ENCODE measurements around the gene FARS2.
A peak's percentile ranks its signal among the peaks of the same experiment; 100 is the strongest.

Gene FARS2

GRCh38 chr6:5394280-5394679 is 133.0 kb downstream of the FARS2 start:
- Histone ChIP-seq H3K56ac (ENCODE audit: low read length) (no peak overlapping the region), H3K4ac (ENCODE audit: low read depth, low read length) (no peak overlapping the region), H3K23ac (ENCODE audit: low read length) (no peak overlapping the region), H2AK5ac (ENCODE audit: low read length) (no peak overlapping the region), H2BK5ac (ENCODE audit: low read length) (no peak overlapping the region), H3K18ac (ENCODE audit: low read length) (no peak overlapping the region), H3K27me3 (ENCODE audit: insufficient read depth, low read length, poor library complexity) (no peaks in the 10 kb centered on the region), H4K5ac (ENCODE audit: low read length) (no peak overlapping the region), H3K79me1 (ENCODE audit: low read length) (no peaks in the 10 kb centered on the region), H3K4me2 (ENCODE audit: low read length) (no peak overlapping the region), H4K8ac (ENCODE audit: low read depth, low read length) (no peak overlapping the region), H3K79me2 (ENCODE audit: control insufficient read depth, insufficient read depth, low read length) (no peaks in the 10 kb centered on the region), H2BK120ac (ENCODE audit: low read depth, low read length) (no peak overlapping the region), H3K4me1 (ENCODE audit: control insufficient read depth, low read depth, low read length) (no peaks in the 10 kb centered on the region), H3K9ac (ENCODE audit: low read length) (no peak overlapping the region), H3K4me3 (ENCODE audit: low read length) (no peak overlapping the region), H3K27ac (ENCODE audit: low read depth, low read length) (no peak overlapping the region), H3K36me3 (ENCODE audit: control insufficient read depth, insufficient read depth, low read length) (no peaks in the 10 kb centered on the region), H2BK15ac (replicated peaks; ENCODE audit: low read depth) (no peak overlapping the region)
- WGBS (ENCODE audit: extremely low coverage, insufficient coverage, low lambda C conversion rate), result no CpG with 5 or more reads among the region's 4 CpGs
- DNase-seq, result no peak

GRCh38 chr6:5395719-5396118 is 134.4 kb downstream of the FARS2 start:
- H3K18ac ChIP-seq (ENCODE audit: low read length), result no peak overlapping the region
- H4K5ac ChIP-seq (ENCODE audit: low read length), result no peak overlapping the region
- H3K4me2 ChIP-seq (ENCODE audit: low read length), result no peak overlapping the region
- no peak overlapping the region for H3K27ac ChIP-seq (ENCODE audit: low read depth, low read length)
- no peak overlapping the region for H3K4me3 ChIP-seq (ENCODE audit: low read length)
- no peak overlapping the region for H3K23ac ChIP-seq (ENCODE audit: low read length)
- no peak overlapping the region for H3K9ac ChIP-seq (ENCODE audit: low read length)
- no peak overlapping the region for H3K56ac ChIP-seq (ENCODE audit: low read length)
- H3K79me2 ChIP-seq (ENCODE audit: control insufficient read depth, insufficient read depth, low read length), result no peaks in the 10 kb centered on the region
- no peak overlapping the region for H4K8ac ChIP-seq (ENCODE audit: low read depth, low read length)
- no peaks in the 10 kb centered on the region for H3K36me3 ChIP-seq (ENCODE audit: control insufficient read depth, insufficient read depth, low read length)
- no peaks in the 10 kb centered on the region for H3K4me1 ChIP-seq (ENCODE audit: control insufficient read depth, low read depth, low read length)
- H2BK15ac ChIP-seq (replicated peaks; ENCODE audit: low read depth), result no peak overlapping the region
- no peak overlapping the region for H2BK5ac ChIP-seq (ENCODE audit: low read length)
- no peaks in the 10 kb centered on the region for H3K27me3 ChIP-seq (ENCODE audit: insufficient read depth, low read length, poor library complexity)
- no peak overlapping the region for H2AK5ac ChIP-seq (ENCODE audit: low read length)
- no peak overlapping the region for H3K4ac ChIP-seq (ENCODE audit: low read depth, low read length)
- H2BK120ac ChIP-seq (ENCODE audit: low read depth, low read length), result no peak overlapping the region
- DNase-seq, result no peak
- no peaks in the 10 kb centered on the region for H3K79me1 ChIP-seq (ENCODE audit: low read length)

- Histone ChIP-seq H4K5ac (ENCODE audit: low read length) (no peak overlapping the region), H3K36me3 (ENCODE audit: control insufficient read depth, insufficient read depth, low read length) (no peaks in the 10 kb centered on the region), H3K9ac (ENCODE audit: low read length) (no peak overlapping the region), H3K18ac (ENCODE audit: low read length) (no peak overlapping the region), H2BK15ac (replicated peaks; ENCODE audit: low read depth) (no peak overlapping the region), H3K79me1 (ENCODE audit: low read length) (no peaks in the 10 kb centered on the region), H3K27ac (ENCODE audit: low read depth, low read length) (no peak overlapping the region), H2BK5ac (ENCODE audit: low read length) (no peak overlapping the region), H3K27me3 (ENCODE audit: insufficient read depth, low read length, poor library complexity) (no peaks in the 10 kb centered on the region), H4K8ac (ENCODE audit: low read depth, low read length) (no peak overlapping the region), H2BK120ac (ENCODE audit: low read depth, low read length) (no peak overlapping the region), H3K4me1 (ENCODE audit: control insufficient read depth, low read depth, low read length) (no peaks in the 10 kb centered on the region), H3K4me3 (ENCODE audit: low read length) (no peak overlapping the region), H3K4ac (ENCODE audit: low read depth, low read length) (no peak overlapping the region), H3K79me2 (ENCODE audit: control insufficient read depth, insufficient read depth, low read length) (no peaks in the 10 kb centered on the region), H3K23ac (ENCODE audit: low read length) (no peak overlapping the region), H3K56ac (ENCODE audit: low read length) (no peak overlapping the region), H3K4me2 (ENCODE audit: low read length) (no peak overlapping the region), H2AK5ac (ENCODE audit: low read length) (no peak overlapping the region)
- DNase-seq, result peak; percentile 35
- no CpG with 5 or more reads among the region's 1 CpG for WGBS (ENCODE audit: extremely low coverage, insufficient coverage, low lambda C conversion rate)
Observed at GRCh38 chr6:5398530-5398929, 137.2 kb downstream of the FARS2 start.

- no peak overlapping the region for H3K18ac ChIP-seq (ENCODE audit: low read length)
- H3K4ac ChIP-seq (ENCODE audit: low read depth, low read length), result no peak overlapping the region
- H2BK5ac ChIP-seq (ENCODE audit: low read length), result no peak overlapping the region
- no peak overlapping the region for H4K8ac ChIP-seq (ENCODE audit: low read depth, low read length)
- no peak for DNase-seq
- no peak overlapping the region for H4K5ac ChIP-seq (ENCODE audit: low read length)
- H3K4me3 ChIP-seq (ENCODE audit: low read length), result no peak overlapping the region
- H3K23ac ChIP-seq (ENCODE audit: low read length), result no peak overlapping the region
- no peaks in the 10 kb centered on the region for H3K79me1 ChIP-seq (ENCODE audit: low read length)
- H3K56ac ChIP-seq (ENCODE audit: low read length), result no peak overlapping the region
- no peaks in the 10 kb centered on the region for H3K4me1 ChIP-seq (ENCODE audit: control insufficient read depth, low read depth, low read length)
- no peak overlapping the region for H3K27ac ChIP-seq (ENCODE audit: low read depth, low read length)
- no peaks in the 10 kb centered on the region for H3K36me3 ChIP-seq (ENCODE audit: control insufficient read depth, insufficient read depth, low read length)
- no peaks in the 10 kb centered on the region for H3K79me2 ChIP-seq (ENCODE audit: control insufficient read depth, insufficient read depth, low read length)
- no peaks in the 10 kb centered on the region for H3K27me3 ChIP-seq (ENCODE audit: insufficient read depth, low read length, poor library complexity)
- no peak overlapping the region for H2BK120ac ChIP-seq (ENCODE audit: low read depth, low read length)
- WGBS (ENCODE audit: extremely low coverage, insufficient coverage, low lambda C conversion rate), result no CpG with 5 or more reads among the region's 2 CpGs
- H3K4me2 ChIP-seq (ENCODE audit: low read length), result no peak overlapping the region
- H2BK15ac ChIP-seq (replicated peaks; ENCODE audit: low read depth), result no peak overlapping the region
- H2AK5ac ChIP-seq (ENCODE audit: low read length), result no peak overlapping the region
- H3K9ac ChIP-seq (ENCODE audit: low read length), result no peak overlapping the region
Observed at GRCh38 chr6:5399391-5399790, 138.1 kb downstream of the FARS2 start.

- Histone ChIP-seq H3K9ac (ENCODE audit: low read length) (no peak overlapping the region), H2AK5ac (ENCODE audit: low read length) (no peak overlapping the region), H3K56ac (ENCODE audit: low read length) (no peak overlapping the region), H3K36me3 (ENCODE audit: control insufficient read depth, insufficient read depth, low read length) (no peaks in the 10 kb centered on the region), H3K4me1 (ENCODE audit: control insufficient read depth, low read depth, low read length) (no peaks in the 10 kb centered on the region), H2BK5ac (ENCODE audit: low read length) (no peak overlapping the region), H3K4me2 (ENCODE audit: low read length) (no peak overlapping the region), H3K4me3 (ENCODE audit: low read length) (no peak overlapping the region), H3K4ac (ENCODE audit: low read depth, low read length) (no peak overlapping the region), H3K27me3 (ENCODE audit: insufficient read depth, low read length, poor library complexity) (no peaks in the 10 kb centered on the region), H2BK120ac (ENCODE audit: low read depth, low read length) (no peak overlapping the region), H3K79me1 (ENCODE audit: low read length) (no peaks in the 10 kb centered on the region), H3K18ac (ENCODE audit: low read length) (no peak overlapping the region), H4K8ac (ENCODE audit: low read depth, low read length) (no peak overlapping the region), H4K5ac (ENCODE audit: low read length) (no peak overlapping the region), H3K23ac (ENCODE audit: low read length) (no peak overlapping the region), H3K79me2 (ENCODE audit: control insufficient read depth, insufficient read depth, low read length) (no peaks in the 10 kb centered on the region), H2BK15ac (replicated peaks; ENCODE audit: low read depth) (no peak overlapping the region), H3K27ac (ENCODE audit: low read depth, low read length) (no peak overlapping the region)
- WGBS (ENCODE audit: extremely low coverage, insufficient coverage, low lambda C conversion rate), result no CpG with 5 or more reads among the region's 4 CpGs
- DNase-seq, result peak; percentile 17
Observed at GRCh38 chr6:5401845-5402738, 140.8 kb downstream of the FARS2 start.

GRCh38 chr6:5403076-5403475 is 141.8 kb downstream of the FARS2 start:
- H4K8ac ChIP-seq (ENCODE audit: low read depth, low read length), result no peak overlapping the region
- H3K9ac ChIP-seq (ENCODE audit: low read length), result no peak overlapping the region
- H2BK120ac ChIP-seq (ENCODE audit: low read depth, low read length), result no peak overlapping the region
- no peaks in the 10 kb centered on the region for H3K36me3 ChIP-seq (ENCODE audit: control insufficient read depth, insufficient read depth, low read length)
- no peak overlapping the region for H3K27ac ChIP-seq (ENCODE audit: low read depth, low read length)
- H2AK5ac ChIP-seq (ENCODE audit: low read length), result no peak overlapping the region
- WGBS (ENCODE audit: extremely low coverage, insufficient coverage, low lambda C conversion rate), result no CpG with 5 or more reads among the region's 3 CpGs
- H4K5ac ChIP-seq (ENCODE audit: low read length), result no peak overlapping the region
- DNase-seq, result no peak
- no peak overlapping the region for H3K4me2 ChIP-seq (ENCODE audit: low read length)
- no peak overlapping the region for H3K18ac ChIP-seq (ENCODE audit: low read length)
- H3K4ac ChIP-seq (ENCODE audit: low read depth, low read length), result no peak overlapping the region
- H3K79me2 ChIP-seq (ENCODE audit: control insufficient read depth, insufficient read depth, low read length), result no peaks in the 10 kb centered on the region
- no peak overlapping the region for H2BK15ac ChIP-seq (replicated peaks; ENCODE audit: low read depth)
- H3K56ac ChIP-seq (ENCODE audit: low read length), result no peak overlapping the region
- no peak overlapping the region for H3K4me3 ChIP-seq (ENCODE audit: low read length)
- no peaks in the 10 kb centered on the region for H3K27me3 ChIP-seq (ENCODE audit: insufficient read depth, low read length, poor library complexity)
- no peaks in the 10 kb centered on the region for H3K4me1 ChIP-seq (ENCODE audit: control insufficient read depth, low read depth, low read length)
- no peak overlapping the region for H3K23ac ChIP-seq (ENCODE audit: low read length)
- H3K79me1 ChIP-seq (ENCODE audit: low read length), result no peaks in the 10 kb centered on the region
- no peak overlapping the region for H2BK5ac ChIP-seq (ENCODE audit: low read length)

All from mesendoderm (in vitro differentiated cells).